ENCODE measurements around the gene GPRIN2.
A peak's percentile ranks its signal among the peaks of the same experiment; 100 is the strongest.

Gene GPRIN2

DNA sequence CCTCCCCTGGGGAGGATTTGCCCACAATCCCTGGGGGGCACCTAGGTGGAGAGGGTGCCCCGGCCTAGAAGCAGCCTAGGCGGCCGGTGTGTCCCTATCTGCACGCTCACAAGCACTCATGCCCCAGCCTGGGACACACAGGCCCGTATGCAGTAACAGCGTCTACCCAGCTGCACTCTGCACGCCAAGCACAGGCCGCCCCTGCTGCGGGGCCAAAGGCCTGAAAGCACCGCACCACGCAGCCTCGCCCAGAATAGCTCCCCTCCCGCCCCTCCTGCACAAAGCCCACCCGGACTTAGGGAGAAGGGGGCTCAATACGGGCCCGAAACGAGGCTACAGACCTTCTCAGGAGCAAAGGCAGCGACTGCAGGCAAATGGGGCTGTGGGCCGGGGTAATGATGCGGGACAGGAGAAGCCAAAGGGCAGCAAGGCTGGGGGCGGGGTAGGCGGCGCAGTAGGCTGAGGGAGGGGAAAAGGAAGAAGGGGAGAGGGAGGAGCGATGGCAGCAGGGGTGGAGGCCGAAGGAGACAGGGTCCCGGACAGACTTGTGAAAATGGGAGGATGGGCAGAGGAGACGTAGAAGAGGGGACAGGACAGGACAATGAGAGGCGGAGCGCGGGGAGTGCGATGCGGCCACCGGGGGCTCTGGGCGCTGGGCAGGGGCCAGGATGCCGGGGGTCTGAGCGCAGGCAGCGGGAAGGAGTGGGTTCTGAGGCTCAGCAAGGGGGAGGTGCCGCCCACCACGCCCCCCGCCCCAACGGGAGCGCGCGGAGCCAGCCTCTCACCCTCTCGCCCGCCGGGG lies 544 bp downstream of the GPRIN2 start:
- H3K4me3 ChIP-seq (ENCODE audit: low read depth in 1 of 5, low read length in 5 of 5): peak overlapping the region in 3 of 5 donors; percentile 23 to 42 (median 40)
- no peaks in the 10 kb centered on the region for H3K36me3 ChIP-seq (ENCODE audit: control insufficient read depth in 5 of 5, insufficient read depth in 5 of 5, low read length in 5 of 5)
- H3K27me3 ChIP-seq (ENCODE audit: control insufficient read depth in 5 of 5, insufficient read depth in 4 of 5, low read length in 5 of 5): peaks cover 48 to 72% (median 58%) of the 10 kb centered on the region in 5 donors
- no peak overlapping the region for H3K27ac ChIP-seq (ENCODE audit: low read depth, low read length)
- peaks cover 0 to 7% (median 6%) of the 10 kb centered on the region in 5 donors for H3K4me1 ChIP-seq (ENCODE audit: control insufficient read depth in 5 of 5, insufficient read depth in 5 of 5, low read length in 5 of 5)
- H3K9me3 ChIP-seq (ENCODE audit: control insufficient read depth in 5 of 5, low read length in 5 of 5): no peaks in the 10 kb centered on the region
- no peak overlapping the region for H3K9ac ChIP-seq (ENCODE audit: low read length in 5 of 5)

DNA sequence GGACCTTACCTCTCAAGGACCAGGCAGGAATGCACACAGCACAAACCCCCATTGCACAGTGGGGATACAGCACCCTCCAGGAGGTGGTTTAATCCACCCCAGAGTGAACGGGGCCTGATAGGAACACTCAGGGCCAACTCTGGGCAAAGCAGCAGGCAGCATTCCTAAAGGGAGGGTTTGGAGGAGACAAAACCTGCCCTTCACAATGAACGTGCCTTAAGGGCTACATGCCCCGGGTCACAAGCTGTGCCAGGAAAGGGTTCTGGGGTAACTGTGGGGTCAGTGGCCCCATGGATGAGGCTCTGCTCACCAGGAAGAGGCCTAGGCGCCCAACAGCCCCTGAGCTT lies 1.1 kb downstream of the GPRIN2 start:
- no peaks in the 10 kb centered on the region for H3K9me3 ChIP-seq (ENCODE audit: control insufficient read depth in 5 of 5, low read length in 5 of 5)
- no peak overlapping the region for H3K4me3 ChIP-seq (ENCODE audit: low read depth in 1 of 5, low read length in 5 of 5)
- no peak overlapping the region for H3K9ac ChIP-seq (ENCODE audit: low read length in 5 of 5)
- H3K27ac ChIP-seq (ENCODE audit: low read depth, low read length): no peak overlapping the region
- peaks cover 0 to 7% (median 6%) of the 10 kb centered on the region in 5 donors for H3K4me1 ChIP-seq (ENCODE audit: control insufficient read depth in 5 of 5, insufficient read depth in 5 of 5, low read length in 5 of 5)
- H3K27me3 ChIP-seq (ENCODE audit: control insufficient read depth in 5 of 5, insufficient read depth in 4 of 5, low read length in 5 of 5): peaks cover 44 to 71% (median 62%) of the 10 kb centered on the region in 5 donors
- no peaks in the 10 kb centered on the region for H3K36me3 ChIP-seq (ENCODE audit: control insufficient read depth in 5 of 5, insufficient read depth in 5 of 5, low read length in 5 of 5)

DNA sequence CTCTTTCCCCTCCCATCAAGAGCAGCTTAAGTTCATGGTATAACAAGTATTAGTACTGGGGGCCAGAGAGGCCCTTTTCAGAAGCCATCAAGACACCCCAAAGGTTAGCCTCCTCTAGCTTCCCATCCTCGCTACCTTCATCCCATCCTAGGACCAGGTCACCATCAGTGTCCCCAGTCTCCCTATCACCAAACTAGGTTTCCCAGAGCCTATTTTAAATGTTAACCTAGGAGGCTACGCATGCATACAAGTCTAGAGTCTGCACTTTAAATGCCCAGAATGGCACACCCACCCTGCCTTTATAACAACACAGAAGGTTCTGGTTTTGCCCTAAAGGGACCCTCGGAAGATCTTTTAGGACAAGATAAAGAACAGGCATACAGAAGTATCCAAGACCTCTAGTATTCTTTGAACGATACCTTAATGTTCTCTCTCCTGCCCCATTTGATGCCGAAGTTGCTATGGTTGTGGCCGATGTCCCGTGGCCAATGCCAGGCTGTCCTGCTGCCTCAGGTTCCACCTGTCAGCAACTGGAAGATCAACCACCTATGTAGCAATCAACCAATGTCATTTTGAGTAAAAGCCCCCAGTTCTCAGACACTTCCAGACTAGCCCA lies 2.2 kb downstream of the GPRIN2 start:
- Histone ChIP-seq H3K9me3 (ENCODE audit: control insufficient read depth in 5 of 5, low read length in 5 of 5) (no peaks in the 10 kb centered on the region), H3K27me3 (ENCODE audit: control insufficient read depth in 5 of 5, insufficient read depth in 4 of 5, low read length in 5 of 5) (peaks cover 40 to 67% (median 61%) of the 10 kb centered on the region in 5 donors)

DNA sequence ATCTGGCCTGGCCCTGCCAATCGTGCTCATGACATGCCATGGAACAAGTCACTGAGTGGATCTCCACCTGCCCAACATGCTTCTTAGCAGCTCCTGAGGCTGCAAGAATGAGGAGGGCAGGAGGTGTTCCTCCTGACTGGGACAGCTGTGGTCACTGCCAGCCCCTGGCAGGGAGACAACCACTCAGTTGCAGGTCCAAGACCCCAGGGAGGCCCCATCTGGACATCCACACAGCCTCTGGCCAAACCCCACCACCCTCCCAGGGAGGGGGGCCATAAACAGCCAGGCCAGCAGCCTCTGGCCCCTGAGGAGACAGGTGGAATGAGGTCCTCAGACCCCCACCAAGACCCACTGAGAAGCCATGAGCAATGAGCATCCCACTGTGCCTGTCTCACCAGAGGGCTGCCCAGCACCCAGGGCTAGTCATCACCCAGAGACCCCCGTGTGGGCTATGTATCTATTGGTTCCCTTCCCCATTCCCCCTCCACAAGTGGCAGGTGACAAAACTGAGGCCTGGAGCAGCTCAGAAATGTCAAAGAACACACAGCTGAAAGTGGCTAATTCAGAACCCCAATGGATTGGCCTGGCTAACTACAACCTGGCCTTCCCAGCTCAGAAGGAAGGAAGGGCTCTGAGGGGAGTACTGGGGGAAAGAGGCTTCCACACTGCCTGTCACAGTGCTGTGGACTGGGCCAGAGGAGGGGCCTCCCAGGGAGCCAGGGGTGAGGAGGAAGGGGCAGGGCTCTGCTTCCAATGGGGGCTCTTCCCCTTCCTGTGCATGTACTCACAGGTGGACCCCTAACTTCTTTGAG lies 3.0 kb downstream of the GPRIN2 start:
- Histone ChIP-seq H3K9ac (ENCODE audit: low read length in 5 of 5) (no peak overlapping the region), H3K36me3 (ENCODE audit: control insufficient read depth in 5 of 5, insufficient read depth in 5 of 5, low read length in 5 of 5) (no peaks in the 10 kb centered on the region), H3K4me3 (ENCODE audit: low read depth in 1 of 5, low read length in 5 of 5) (no peak overlapping the region), H3K27me3 (ENCODE audit: control insufficient read depth in 5 of 5, insufficient read depth in 4 of 5, low read length in 5 of 5) (peaks cover 36 to 59% (median 56%) of the 10 kb centered on the region in 5 donors), H3K4me1 (ENCODE audit: control insufficient read depth in 5 of 5, insufficient read depth in 5 of 5, low read length in 5 of 5) (peaks cover 0 to 7% (median 6%) of the 10 kb centered on the region in 5 donors), H3K27ac (ENCODE audit: low read depth, low read length) (no peak overlapping the region), H3K9me3 (ENCODE audit: control insufficient read depth in 5 of 5, low read length in 5 of 5) (no peaks in the 10 kb centered on the region)

More for the DNA sequence above, 2.2 kb downstream of the GPRIN2 start:
- peaks cover 0 to 7% (median 6%) of the 10 kb centered on the region in 5 donors for H3K4me1 ChIP-seq (ENCODE audit: control insufficient read depth in 5 of 5, insufficient read depth in 5 of 5, low read length in 5 of 5)
- no peak overlapping the region for H3K9ac ChIP-seq (ENCODE audit: low read length in 5 of 5)
- H3K27ac ChIP-seq (ENCODE audit: low read depth, low read length): no peak overlapping the region
- no peaks in the 10 kb centered on the region for H3K36me3 ChIP-seq (ENCODE audit: control insufficient read depth in 5 of 5, insufficient read depth in 5 of 5, low read length in 5 of 5)
- no peak overlapping the region for H3K4me3 ChIP-seq (ENCODE audit: low read depth in 1 of 5, low read length in 5 of 5)

DNA sequence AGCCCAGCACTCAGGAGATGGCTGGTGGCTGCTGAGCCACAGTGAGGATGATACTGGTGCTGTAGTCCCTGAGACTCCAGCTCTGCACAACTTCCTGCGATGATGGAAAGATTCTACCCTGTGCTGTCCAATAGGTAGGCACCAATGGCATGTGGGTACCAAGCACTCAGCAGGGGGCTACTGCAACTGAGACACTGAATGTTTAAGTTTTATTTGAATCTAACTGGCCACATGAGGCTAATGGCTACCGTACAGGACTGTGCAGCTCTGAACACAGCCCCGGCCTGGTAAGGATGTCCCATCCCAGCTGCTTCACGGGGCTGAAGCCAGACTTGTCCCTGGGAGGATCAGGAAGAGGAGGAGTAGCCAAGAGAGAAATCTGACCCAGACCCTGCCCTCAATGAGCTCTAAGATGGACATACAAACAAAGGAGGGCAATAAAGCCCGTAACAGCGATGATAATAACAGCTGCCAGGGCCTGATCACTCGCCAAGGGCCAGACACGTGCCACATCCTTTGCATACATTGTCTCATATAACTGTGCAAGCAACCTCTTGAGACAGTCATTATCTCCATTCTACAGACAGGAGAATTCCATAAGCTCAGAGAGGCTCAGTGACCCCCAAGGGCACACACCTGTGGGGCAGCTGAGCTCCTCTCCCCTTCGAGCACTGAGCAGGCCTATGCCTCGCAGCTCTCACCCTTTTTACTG lies 3.8 kb downstream of the GPRIN2 start:
- Histone ChIP-seq H3K9ac (ENCODE audit: low read length in 5 of 5) (no peak overlapping the region), H3K4me3 (ENCODE audit: low read depth in 1 of 5, low read length in 5 of 5) (no peak overlapping the region), H3K27me3 (ENCODE audit: control insufficient read depth in 5 of 5, insufficient read depth in 4 of 5, low read length in 5 of 5) (peaks cover 28 to 55% (median 49%) of the 10 kb centered on the region in 5 donors), H3K9me3 (ENCODE audit: control insufficient read depth in 5 of 5, low read length in 5 of 5) (no peaks in the 10 kb centered on the region), H3K27ac (ENCODE audit: low read depth, low read length) (no peak overlapping the region), H3K36me3 (ENCODE audit: control insufficient read depth in 5 of 5, insufficient read depth in 5 of 5, low read length in 5 of 5) (no peaks in the 10 kb centered on the region), H3K4me1 (ENCODE audit: control insufficient read depth in 5 of 5, insufficient read depth in 5 of 5, low read length in 5 of 5) (peaks cover 0 to 7% (median 6%) of the 10 kb centered on the region in 5 donors)

DNA sequence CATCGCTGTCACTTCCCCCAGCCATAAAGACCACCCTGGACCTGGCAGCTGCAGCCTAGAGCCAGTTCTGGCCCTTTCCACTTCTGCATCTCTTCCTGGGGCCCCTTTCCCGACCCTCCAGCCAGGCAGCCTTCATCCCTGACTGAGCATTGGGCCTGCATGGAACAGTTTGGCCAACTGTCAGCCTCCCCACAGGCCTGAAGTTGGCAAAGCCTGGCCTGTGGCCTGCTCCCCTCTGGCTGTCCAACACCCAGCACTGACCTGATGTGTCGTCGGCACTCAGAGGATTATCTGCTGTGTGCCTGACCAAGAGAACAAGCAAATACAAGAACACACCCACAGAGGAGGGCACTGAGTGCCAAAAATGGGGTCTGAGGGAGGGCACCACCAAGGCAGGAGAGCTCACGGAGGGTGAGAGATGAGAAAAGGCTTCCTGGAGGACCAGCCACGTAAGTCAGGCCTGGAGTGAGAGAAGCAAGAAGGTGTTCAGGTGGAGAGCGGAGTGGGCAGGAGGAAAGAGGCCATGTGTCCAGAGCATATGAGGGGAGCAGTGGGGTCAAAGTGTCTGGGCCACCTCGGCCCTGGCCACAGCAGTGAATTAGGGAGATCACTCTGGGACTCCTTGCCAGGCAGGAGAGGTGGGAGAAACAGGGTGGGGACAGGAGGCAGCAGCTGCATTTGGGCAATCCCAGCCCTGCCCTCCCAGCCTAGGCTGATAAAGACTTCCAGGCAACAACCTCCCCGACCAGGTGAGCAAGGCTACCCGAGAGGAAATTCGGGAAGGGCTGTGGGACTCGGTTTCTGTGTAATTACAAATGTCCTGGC lies 4.5 kb downstream of the GPRIN2 start:
- Histone ChIP-seq H3K27me3 (ENCODE audit: control insufficient read depth in 5 of 5, insufficient read depth in 4 of 5, low read length in 5 of 5) (peaks cover 21 to 51% (median 42%) of the 10 kb centered on the region in 5 donors), H3K4me1 (ENCODE audit: control insufficient read depth in 5 of 5, insufficient read depth in 5 of 5, low read length in 5 of 5) (peaks cover 0 to 7% (median 6%) of the 10 kb centered on the region in 5 donors), H3K27ac (ENCODE audit: low read depth, low read length) (no peak overlapping the region), H3K9ac (ENCODE audit: low read length in 5 of 5) (no peak overlapping the region), H3K36me3 (ENCODE audit: control insufficient read depth in 5 of 5, insufficient read depth in 5 of 5, low read length in 5 of 5) (no peaks in the 10 kb centered on the region), H3K9me3 (ENCODE audit: control insufficient read depth in 5 of 5, low read length in 5 of 5) (no peaks in the 10 kb centered on the region), H3K4me3 (ENCODE audit: low read depth in 1 of 5, low read length in 5 of 5) (no peak overlapping the region)

DNA sequence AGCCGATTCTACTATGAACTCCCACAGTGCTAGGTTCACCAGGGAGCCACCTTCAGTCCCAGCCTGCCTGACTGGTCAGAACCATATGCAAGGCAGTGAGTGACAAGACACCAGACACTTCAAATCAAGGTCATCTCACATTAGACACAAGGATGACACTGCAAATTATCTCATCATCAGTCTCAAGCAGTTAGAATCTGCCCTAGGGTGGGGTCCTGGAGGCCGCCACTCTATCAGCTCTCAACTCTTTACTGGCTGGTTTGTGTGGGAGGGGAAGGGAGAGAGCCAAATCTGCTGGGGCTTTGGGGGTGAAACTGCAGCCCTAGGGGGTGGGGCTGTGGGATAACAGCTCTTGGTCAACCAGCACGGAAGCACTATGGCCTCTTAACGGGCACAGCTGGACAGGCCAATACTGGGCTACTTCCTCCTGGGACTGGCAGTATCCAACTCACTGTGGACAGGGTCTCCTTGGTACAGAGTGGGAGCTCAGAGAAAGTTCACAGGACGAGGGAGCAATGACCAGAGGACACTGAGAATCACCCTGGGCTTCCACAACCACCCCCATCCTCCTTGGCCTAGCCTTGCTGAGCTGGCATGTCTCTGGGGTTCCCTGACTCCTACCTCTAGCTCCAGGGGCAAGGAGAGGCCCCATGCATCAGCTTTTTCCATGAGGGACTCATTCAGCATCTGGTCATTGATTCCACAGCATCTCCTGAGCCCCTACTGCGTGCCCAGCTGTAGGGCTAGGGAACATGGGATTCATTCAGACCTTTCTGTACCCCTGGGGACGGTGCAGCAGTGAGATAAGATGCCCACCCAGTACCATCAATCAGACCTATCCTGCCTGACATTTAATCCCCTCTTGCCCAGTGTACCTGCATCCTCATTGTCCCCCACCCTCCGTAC lies 5.4 kb downstream of the GPRIN2 start:
- Histone ChIP-seq H3K9ac (ENCODE audit: low read length in 5 of 5) (no peak overlapping the region), H3K27me3 (ENCODE audit: control insufficient read depth in 5 of 5, insufficient read depth in 4 of 5, low read length in 5 of 5) (peaks cover 18 to 45% (median 38%) of the 10 kb centered on the region in 5 donors), H3K4me3 (ENCODE audit: low read depth in 1 of 5, low read length in 5 of 5) (no peak overlapping the region), H3K4me1 (ENCODE audit: control insufficient read depth in 5 of 5, insufficient read depth in 5 of 5, low read length in 5 of 5) (peaks cover 0 to 4% (median 3%) of the 10 kb centered on the region in 5 donors), H3K9me3 (ENCODE audit: control insufficient read depth in 5 of 5, low read length in 5 of 5) (no peaks in the 10 kb centered on the region), H3K36me3 (ENCODE audit: control insufficient read depth in 5 of 5, insufficient read depth in 5 of 5, low read length in 5 of 5) (no peaks in the 10 kb centered on the region), H3K27ac (ENCODE audit: low read depth, low read length) (no peak overlapping the region)

DNA sequence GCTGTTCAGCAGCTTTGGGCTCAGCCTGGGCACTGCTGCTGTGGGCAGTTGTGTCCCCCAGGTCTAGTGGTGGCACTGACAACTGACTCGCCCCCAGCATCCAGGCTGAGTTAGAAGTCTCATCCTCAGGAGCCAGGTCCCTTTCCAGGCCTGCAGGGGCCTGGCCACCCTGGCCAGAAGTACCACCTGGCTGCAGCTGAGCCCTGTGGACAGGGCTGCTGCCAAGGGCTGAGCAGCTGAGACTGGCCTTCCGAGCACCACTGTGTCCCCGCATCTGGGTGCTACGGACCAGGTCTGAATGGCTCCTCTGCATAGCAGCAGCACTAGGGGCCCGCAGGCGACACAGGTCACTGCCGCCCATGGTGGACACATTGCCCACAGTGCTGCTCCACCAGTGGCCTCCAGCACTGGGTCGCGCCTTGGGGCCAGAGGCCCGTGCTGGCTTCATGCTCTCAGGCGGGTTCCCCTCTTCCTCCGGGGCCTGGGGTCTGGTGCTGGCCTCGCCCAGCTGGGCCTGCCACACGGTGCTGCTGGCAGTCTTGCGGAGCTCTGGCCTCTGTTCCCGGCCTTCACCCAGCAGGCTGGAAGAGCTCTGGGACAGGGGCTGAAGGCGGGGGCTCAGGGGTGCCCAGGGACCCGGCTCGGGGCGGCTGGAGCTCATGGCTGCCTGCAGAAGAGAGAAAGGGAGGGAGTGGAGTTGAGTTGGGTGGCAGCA lies 6.2 kb downstream of the GPRIN2 start:
- no peaks in the 10 kb centered on the region for H3K36me3 ChIP-seq (ENCODE audit: control insufficient read depth in 5 of 5, insufficient read depth in 5 of 5, low read length in 5 of 5)
- no peaks in the 10 kb centered on the region for H3K4me1 ChIP-seq (ENCODE audit: control insufficient read depth in 5 of 5, insufficient read depth in 5 of 5, low read length in 5 of 5)
- no peaks in the 10 kb centered on the region for H3K9me3 ChIP-seq (ENCODE audit: control insufficient read depth in 5 of 5, low read length in 5 of 5)
- no peak overlapping the region for H3K4me3 ChIP-seq (ENCODE audit: low read depth in 1 of 5, low read length in 5 of 5)
- H3K27me3 ChIP-seq (ENCODE audit: control insufficient read depth in 5 of 5, insufficient read depth in 4 of 5, low read length in 5 of 5): peaks cover 10 to 37% (median 30%) of the 10 kb centered on the region in 5 donors
- no peak overlapping the region for H3K27ac ChIP-seq (ENCODE audit: low read depth, low read length)
- H3K9ac ChIP-seq (ENCODE audit: low read length in 5 of 5): no peak overlapping the region

All from subcutaneous abdominal adipose tissue (tissue), 5 donors.